Measurements from ENCODE around the gene PLA2G2D.

GRCh38 chr1:20110679-20111078 is 8.7 kb downstream of the PLA2G2D start:
- TF ChIP-seq CTCF (conservative IDR thresholded peaks at IDR 0.05; ENCODE audit: low read depth in 2 of 2) (no peak), EZH2phosphoT487 (IDR thresholded peaks at IDR 0.05; ENCODE audit: unreplicated experiment) (no peak), EZH2 (IDR thresholded peaks at IDR 0.05; ENCODE audit: low read depth, unreplicated experiment) (no peak)

Measured in GM23338 (cell line).